IPS-18a (cell line): ENCODE results near the gene CYP4F12.

Source experiments
- H3K27ac ChIP-seq: one replicate; pipeline ENCODE4 v1.5.1; 2013; ENCODE audit warnings: low read length
- H3K27me3 ChIP-seq: one replicate; pipeline ENCODE4 v1.6.1; 2013; ENCODE audit warnings: mild to moderate bottlenecking, low read length; ENCODE audit not compliant: control insufficient read depth, insufficient read depth
- H3K36me3 ChIP-seq: one replicate; pipeline ENCODE4 v1.6.1; 2013; ENCODE audit warnings: low read depth, low read length; ENCODE audit not compliant: control insufficient read depth
- H3K4me1 ChIP-seq: one replicate; pipeline ENCODE4 v1.6.1; 2013; ENCODE audit warnings: low read depth, low read length; ENCODE audit not compliant: control insufficient read depth
- H3K4me3 ChIP-seq: one replicate; pipeline ENCODE4 v1.5.1; 2013; ENCODE audit warnings: low read length
- H3K9ac ChIP-seq: one replicate; pipeline ENCODE4 v1.6.1; 2013; ENCODE audit warnings: mild to moderate bottlenecking, low read length, moderate library complexity
- H3K9me3 ChIP-seq: one replicate; pipeline ENCODE4 v1.6.1; 2013; ENCODE audit warnings: low read depth, low read length; ENCODE audit not compliant: control insufficient read depth

The CYP4F12 gene

GRCh38 chr19:15672580-15673175 lies at the start of gene CYP4F12:
Gene CYP4F12 (plus strand): TSS chr19:15673087. CDS start chr19:15673530, 443 bp downstream.
- H3K27ac ChIP-seq, result no peak within 1 kb of the TSS
- no peaks in the 10 kb centered on the region for H3K4me1 ChIP-seq
- H3K9me3 ChIP-seq, result peaks cover 36% of the 10 kb centered on the region
- no peaks in the 10 kb centered on the region for H3K27me3 ChIP-seq
- H3K9ac ChIP-seq, result no peak within 1 kb of the TSS
- no peak within 1 kb of the TSS for H3K4me3 ChIP-seq
- H3K36me3 ChIP-seq, result no peaks in the 10 kb centered on the region

GRCh38 chr19:15623711-15624318 lies 49.1 kb upstream of the CYP4F12 start:
- Histone ChIP-seq H3K4me1 (no peaks in the 10 kb centered on the region), H3K27ac (no peak overlapping the region), H3K4me3 (no peak overlapping the region), H3K36me3 (no peaks in the 10 kb centered on the region), H3K27me3 (no peaks in the 10 kb centered on the region), H3K9me3 (peaks cover 54% of the 10 kb centered on the region), H3K9ac (no peak overlapping the region)

- no peaks in the 10 kb centered on the region for H3K36me3 ChIP-seq
- H3K9me3 ChIP-seq, result peaks cover 49% of the 10 kb centered on the region
- no peaks in the 10 kb centered on the region for H3K27me3 ChIP-seq
- no peak overlapping the region for H3K9ac ChIP-seq
- no peak overlapping the region for H3K27ac ChIP-seq
- no peaks in the 10 kb centered on the region for H3K4me1 ChIP-seq
- no peak overlapping the region for H3K4me3 ChIP-seq
Observed at GRCh38 chr19:15628236-15629002, 44.5 kb upstream of the CYP4F12 start.

GRCh38 chr19:15629003-15629880 lies 43.6 kb upstream of the CYP4F12 start:
- no peak overlapping the region for H3K4me3 ChIP-seq
- H3K9me3 ChIP-seq, result peaks cover 51% of the 10 kb centered on the region
- H3K27ac ChIP-seq, result no peak overlapping the region
- H3K36me3 ChIP-seq, result no peaks in the 10 kb centered on the region
- no peak overlapping the region for H3K9ac ChIP-seq
- no peaks in the 10 kb centered on the region for H3K27me3 ChIP-seq
- no peaks in the 10 kb centered on the region for H3K4me1 ChIP-seq

GRCh38 chr19:15631817-15632216 lies 41.1 kb upstream of the CYP4F12 start:
- no peaks in the 10 kb centered on the region for H3K4me1 ChIP-seq
- peaks cover 64% of the 10 kb centered on the region for H3K9me3 ChIP-seq
- H3K36me3 ChIP-seq, result no peaks in the 10 kb centered on the region
- no peak overlapping the region for H3K9ac ChIP-seq
- H3K27me3 ChIP-seq, result no peaks in the 10 kb centered on the region
- H3K4me3 ChIP-seq, result no peak overlapping the region
- no peak overlapping the region for H3K27ac ChIP-seq

- Histone ChIP-seq H3K9ac (no peak overlapping the region), H3K9me3 (peaks cover 67% of the 10 kb centered on the region), H3K36me3 (no peaks in the 10 kb centered on the region), H3K27ac (no peak overlapping the region), H3K4me3 (no peak overlapping the region), H3K4me1 (no peaks in the 10 kb centered on the region), H3K27me3 (no peaks in the 10 kb centered on the region)
Observed at GRCh38 chr19:15633082-15633835, 39.6 kb upstream of the CYP4F12 start.

- Histone ChIP-seq H3K9me3 (peaks cover 60% of the 10 kb centered on the region), H3K27ac (no peak overlapping the region), H3K4me3 (no peak overlapping the region), H3K36me3 (no peaks in the 10 kb centered on the region), H3K4me1 (no peaks in the 10 kb centered on the region), H3K27me3 (no peaks in the 10 kb centered on the region), H3K9ac (no peak overlapping the region)
Observed at GRCh38 chr19:15634105-15634504, 38.8 kb upstream of the CYP4F12 start.

GRCh38 chr19:15635016-15635805 lies 37.7 kb upstream of the CYP4F12 start:
- Histone ChIP-seq H3K4me3 (no peak overlapping the region), H3K27me3 (no peaks in the 10 kb centered on the region), H3K9me3 (peaks cover 69% of the 10 kb centered on the region), H3K9ac (no peak overlapping the region), H3K36me3 (no peaks in the 10 kb centered on the region), H3K27ac (no peak overlapping the region), H3K4me1 (no peaks in the 10 kb centered on the region)

- Histone ChIP-seq H3K4me1 (no peaks in the 10 kb centered on the region), H3K9ac (no peak overlapping the region), H3K27me3 (no peaks in the 10 kb centered on the region), H3K4me3 (no peak overlapping the region), H3K9me3 (peaks cover 65% of the 10 kb centered on the region), H3K36me3 (no peaks in the 10 kb centered on the region), H3K27ac (no peak overlapping the region)
Observed at GRCh38 chr19:15636026-15636425, 36.9 kb upstream of the CYP4F12 start.

GRCh38 chr19:15639596-15639995 lies 33.3 kb upstream of the CYP4F12 start:
- peaks cover 65% of the 10 kb centered on the region for H3K9me3 ChIP-seq

More at GRCh38 chr19:15639596-15639995, 33.3 kb upstream of the CYP4F12 start:
- H3K4me1 ChIP-seq, result no peaks in the 10 kb centered on the region
- H3K9ac ChIP-seq, result no peak overlapping the region
- no peaks in the 10 kb centered on the region for H3K36me3 ChIP-seq
- H3K27ac ChIP-seq, result no peak overlapping the region
- H3K27me3 ChIP-seq, result no peaks in the 10 kb centered on the region
- H3K4me3 ChIP-seq, result no peak overlapping the region
